Activated T-cell treated with anti-CD3 and anti-CD28 coated beads, Interleukin-2, amount 50 U/mL, for 72 hours (primary cell): Measurements from ENCODE around the gene IFT27. TPM values are rescaled to one million over a fixed set of nuclear protein-coding genes. Genes with fewer than 3 reads are reported as not detected.

Source experiments
- ATAC-seq, 2 donors: fragments of 150-1000 bp; cut with Tn5 transposase; replicated peaks in 1 of 2; 2 replicates each; pipeline ENCODE4 v1.10.0; 2021; ENCODE audit warnings: moderate library complexity in 2 of 2, mild to moderate bottlenecking in 1 of 2
- DNase-seq, 2 donors: peaks; one replicate each; pipeline ENCODE4 v3.0.0; 2021 to 2022; ENCODE audit warnings: mixed read lengths in 1 of 2
- H3K27ac Mint-ChIP-seq: one replicate; pipeline ENCODE4 v1.8.0; 2022; ENCODE audit warnings: mild to moderate bottlenecking, moderate library complexity, mixed read lengths
- H3K27me3 Mint-ChIP-seq: one replicate; pipeline ENCODE4 v1.8.0; 2022; ENCODE audit warnings: low read depth, mixed read lengths
- H3K36me3 Mint-ChIP-seq, 2 donors: one replicate each; pipeline ENCODE4 v1.8.0; 2022; ENCODE audit warnings: mixed read lengths in 2 of 2, mild to moderate bottlenecking in 1 of 2; ENCODE audit not compliant: insufficient read depth in 2 of 2
- H3K4me1 Mint-ChIP-seq: one replicate; pipeline ENCODE4 v1.8.0; 2022; ENCODE audit warnings: low read depth, mixed read lengths
- H3K4me3 Mint-ChIP-seq, 2 donors: one replicate each; pipeline ENCODE4 v1.8.0; 2022; ENCODE audit warnings: mild to moderate bottlenecking in 2 of 2, mixed read lengths in 2 of 2, moderate library complexity in 2 of 2
- H3K9me3 Mint-ChIP-seq, 2 donors: one replicate each; pipeline ENCODE4 v1.8.0; 2022; ENCODE audit warnings: mixed read lengths in 2 of 2
- total RNA-seq, 2 donors: library from RNA; stranded (reverse); gene quantifications; one replicate each; pipeline ENCODE4 v1.2.3, GENCODE V29; 2022

The IFT27 gene
- total RNA-seq, 2 donors from 2014 or later, result 25.8 to 26.3 TPM

- Mint-ChIP-seq H3K4me1 (peaks cover 19% of the 10 kb centered on the region), H3K27ac (no peak overlapping the region), H3K27me3 (peaks cover 6% of the 10 kb centered on the region), H3K9me3 (no peaks in the 10 kb centered on the region), H3K4me3 (no peak overlapping the region), H3K36me3 (no peaks in the 10 kb centered on the region)
- ATAC-seq (no peak), DNase-seq (no peak)
These were observed 11.5 kb upstream of the IFT27 start for GRCh38 chr22:36787204-36787988.

- ATAC-seq, result no peak
- Mint-ChIP-seq H3K4me1 (peaks cover 28% of the 10 kb centered on the region), H3K9me3 (no peaks in the 10 kb centered on the region), H3K4me3 (no peak overlapping the region), H3K36me3 (no peaks in the 10 kb centered on the region), H3K27ac (no peak overlapping the region), H3K27me3 (peaks cover 6% of the 10 kb centered on the region)
- no peak for DNase-seq
These were observed 7.8 kb upstream of the IFT27 start for GRCh38 chr22:36783743-36784142.

GRCh38 chr22:36781656-36782627 is 6.0 kb upstream of the IFT27 start:
- H3K27ac Mint-ChIP-seq, result peak overlapping the region; percentile 45
- ATAC-seq, result peak; percentile 98 to 99
- DNase-seq, result peak; percentile 90 to 95
- H3K9me3 Mint-ChIP-seq, result no peaks in the 10 kb centered on the region
- H3K36me3 Mint-ChIP-seq, result no peaks in the 10 kb centered on the region
- H3K4me3 Mint-ChIP-seq, result peak overlapping the region; percentile 34 to 53
- H3K4me1 Mint-ChIP-seq, result peaks cover 45% of the 10 kb centered on the region
- peaks cover 6% of the 10 kb centered on the region for H3K27me3 Mint-ChIP-seq

GRCh38 chr22:36778020-36778419 is 2.1 kb upstream of the IFT27 start:
- Mint-ChIP-seq H3K4me3 (peak overlapping the region; percentile 4 to 9), H3K9me3 (no peaks in the 10 kb centered on the region), H3K36me3 (no peaks in the 10 kb centered on the region), H3K27ac (no peak overlapping the region), H3K27me3 (peaks cover under 1% of the 10 kb centered on the region), H3K4me1 (peaks cover 61% of the 10 kb centered on the region)
- no peak for ATAC-seq
- no peak for DNase-seq

- Mint-ChIP-seq H3K4me3 (peak overlapping the region; percentile 93 to 95), H3K27ac (peak overlapping the region; percentile 95), H3K36me3 (no peaks in the 10 kb centered on the region), H3K9me3 (no peaks in the 10 kb centered on the region), H3K27me3 (no peaks in the 10 kb centered on the region), H3K4me1 (peaks cover 50% of the 10 kb centered on the region)
- no peak for ATAC-seq
- DNase-seq, result peak; percentile 10 to 13
These were observed 803 bp upstream of the IFT27 start for GRCh38 chr22:36776722-36777121.

- peak overlapping the region; percentile 89 for H3K27ac Mint-ChIP-seq
- H3K4me3 Mint-ChIP-seq, result peak overlapping the region; percentile 93
- peaks cover 41% of the 10 kb centered on the region for H3K4me1 Mint-ChIP-seq
- DNase-seq, result peak; percentile 29 to 38
- H3K27me3 Mint-ChIP-seq, result no peaks in the 10 kb centered on the region
- H3K36me3 Mint-ChIP-seq, result no peaks in the 10 kb centered on the region
- no peaks in the 10 kb centered on the region for H3K9me3 Mint-ChIP-seq
- ATAC-seq, result peak; percentile 1 to 5
These were observed 344 bp downstream of the IFT27 start for GRCh38 chr22:36775586-36775963.

- Mint-ChIP-seq H3K4me1 (peaks cover 35% of the 10 kb centered on the region), H3K36me3 (no peaks in the 10 kb centered on the region), H3K4me3 (no peak overlapping the region), H3K9me3 (no peaks in the 10 kb centered on the region), H3K27me3 (no peaks in the 10 kb centered on the region), H3K27ac (no peak overlapping the region)
- DNase-seq (no peak), ATAC-seq (no peak)
These were observed 2.0 kb downstream of the IFT27 start for GRCh38 chr22:36773935-36774334.

- no peaks in the 10 kb centered on the region for H3K36me3 Mint-ChIP-seq
- H3K4me3 Mint-ChIP-seq, result no peak overlapping the region
- DNase-seq (no peak), ATAC-seq (no peak)
- no peaks in the 10 kb centered on the region for H3K27me3 Mint-ChIP-seq
- no peaks in the 10 kb centered on the region for H3K9me3 Mint-ChIP-seq
- H3K27ac Mint-ChIP-seq, result no peak overlapping the region
- H3K4me1 Mint-ChIP-seq, result peaks cover 20% of the 10 kb centered on the region
These were observed 3.5 kb downstream of the IFT27 start for GRCh38 chr22:36772451-36772850.

GRCh38 chr22:36771356-36772063 is 4.4 kb downstream of the IFT27 start:
- no peak overlapping the region for H3K27ac Mint-ChIP-seq
- DNase-seq, result no peak
- ATAC-seq, result no peak
- no peaks in the 10 kb centered on the region for H3K36me3 Mint-ChIP-seq
- no peak overlapping the region for H3K4me3 Mint-ChIP-seq
- no peaks in the 10 kb centered on the region for H3K27me3 Mint-ChIP-seq
- peaks cover 12% of the 10 kb centered on the region for H3K4me1 Mint-ChIP-seq
- H3K9me3 Mint-ChIP-seq, result no peaks in the 10 kb centered on the region

- peaks cover 9% of the 10 kb centered on the region for H3K4me1 Mint-ChIP-seq
- no peaks in the 10 kb centered on the region for H3K36me3 Mint-ChIP-seq
- H3K9me3 Mint-ChIP-seq, result no peaks in the 10 kb centered on the region
- no peak overlapping the region for H3K27ac Mint-ChIP-seq
- ATAC-seq, result no peak
- no peak for DNase-seq
- no peaks in the 10 kb centered on the region for H3K27me3 Mint-ChIP-seq
- no peak overlapping the region for H3K4me3 Mint-ChIP-seq
These were observed 5.2 kb downstream of the IFT27 start for GRCh38 chr22:36770513-36771231.

- Mint-ChIP-seq H3K27ac (no peak overlapping the region), H3K4me1 (peaks cover 2% of the 10 kb centered on the region), H3K9me3 (no peaks in the 10 kb centered on the region), H3K4me3 (no peak overlapping the region), H3K27me3 (no peaks in the 10 kb centered on the region), H3K36me3 (no peaks in the 10 kb centered on the region)
- no peak for DNase-seq
- no peak for ATAC-seq
These were observed 6.1 kb downstream of the IFT27 start for GRCh38 chr22:36769541-36770512.
